ENCODE data around the gene LRRC23. TPM values are rescaled to one million over a fixed set of nuclear protein-coding genes. Genes with fewer than 3 reads are reported as not detected.

LRRC23 gene
- total and polyA plus RNA-seq, 2 of the 13 experiments (the other 11 are each of a cell fraction or from before 2014, with no cell fraction given) = 6.0 to 7.8 TPM

GRCh38 chr12:6855322-6855721 is 49.3 kb upstream of the LRRC23 start:
- no peak for DNase-seq (ENCODE audit: low spot score)

More at GRCh38 chr12:6855322-6855721, 49.3 kb upstream of the LRRC23 start:
- peaks cover 28% of the 10 kb centered on the region for H3K79me2 ChIP-seq (ENCODE audit: insufficient read depth, low read length)
- TF ChIP-seq GTF2F1 (IDR thresholded peaks at IDR 0.05; ENCODE audit: low read length) (no peak), ELF1 (CRISPR knock-in tag; IDR thresholded peaks at IDR 0.05) (no peak), ZNF83 (CRISPR knock-in tag; IDR thresholded peaks at IDR 0.05; ENCODE audit: borderline replicate concordance) (no peak), ZNF770 (CRISPR knock-in tag; IDR thresholded peaks at IDR 0.05) (no peak), HNF1B (CRISPR knock-in tag; IDR thresholded peaks at IDR 0.05) (no peak), E2F2 (CRISPR knock-in tag; IDR thresholded peaks at IDR 0.05; ENCODE audit: borderline replicate concordance) (no peak), ZNF205 (CRISPR knock-in tag; IDR thresholded peaks at IDR 0.05) (no peak), NBN (conservative IDR thresholded peaks at IDR 0.05) (no peak), ZC3H13 (CRISPR knock-in tag; IDR thresholded peaks at IDR 0.05) (no peak), ZNF30 (CRISPR knock-in tag; IDR thresholded peaks at IDR 0.05) (no peak), ZFX (CRISPR knock-in tag; IDR thresholded peaks at IDR 0.05; ENCODE audit: low read depth) (no peak), MAFF (IDR thresholded peaks at IDR 0.05; ENCODE audit: low read depth, low read length) (no peak), ZNF362 (CRISPR knock-in tag; IDR thresholded peaks at IDR 0.05; ENCODE audit: borderline replicate concordance) (no peak), ZNF232 (CRISPR knock-in tag; IDR thresholded peaks at IDR 0.05; ENCODE audit: borderline replicate concordance) (no peak), THAP8 (CRISPR knock-in tag; IDR thresholded peaks at IDR 0.05; ENCODE audit: borderline replicate concordance) (no peak), TBL1XR1 (IDR thresholded peaks at IDR 0.05; ENCODE audit: borderline replicate concordance, low read length, partially characterized antibody) (no peak), ZNF274 (CRISPR knock-in tag; IDR thresholded peaks at IDR 0.05) (no peak)
- H3K4me3 ChIP-seq (replicated peaks in 1 of 3; ENCODE audit: insufficient read depth in 1 of 3, low read depth in 2 of 3, low read length in 3 of 3) = no peak overlapping the region
- ATAC-seq (no peak), FAIRE-seq (no peak)
- ChIA-PET CTCF (ENCODE audit: low intra/inter-chr PET ratio, low total read pairs) (no interaction called here), POLR2A (interaction anchor here (0.9 to 5.2 kb wide), 2 partner anchors 12 to 18 kb away, joined by 3 to 132 read pairs; partner anchors contain the start of genes SPSB2 and TPI1)
- WGBS (ENCODE audit: low lambda C conversion rate) = 95% methylated on average over 14 of the region's 14 CpGs
- BruUV-seq (replicated peaks) = no TSS peak
- no peak overlapping the region for H2AFZ ChIP-seq (ENCODE audit: low read length)
- H4K20me1 ChIP-seq (ENCODE audit: insufficient read depth, low read length) = no peaks in the 10 kb centered on the region; the same call in 1 of the 2 replicates
- H3K36me3 ChIP-seq (replicated peaks in 1 of 2; ENCODE audit: control insufficient read depth in 1 of 2, insufficient read depth in 2 of 2, low read length in 2 of 2) = peaks cover 23 to 52% of the 10 kb centered on the region in 2 experiments
- no peaks in the 10 kb centered on the region for H3K9me3 ChIP-seq (ENCODE audit: low read length)
- intact Hi-C loops (cut with micrococcal nuclease; ENCODE audit: unreplicated experiment) = no loop called here
- H3K9ac ChIP-seq (ENCODE audit: insufficient read depth, low read depth, low read length) = no peak overlapping the region
- peaks cover 22% of the 10 kb centered on the region for H3K4me1 ChIP-seq (ENCODE audit: insufficient read depth, low read length)
- H3K27ac ChIP-seq (ENCODE audit: extremely low read length, insufficient read depth, low read length) = no peak overlapping the region
- in situ Hi-C loops (cut with HindIII; ENCODE audit: extremely low pct_ligation_motif_present, low pct_unique_long_range_greater_than_20kb) = no loop called here
- H3K27me3 ChIP-seq (ENCODE audit: control insufficient read depth in 1 of 2, insufficient read depth in 2 of 2, low read length in 2 of 2) = no peaks in the 10 kb centered on the region
- no peak overlapping the region for H3K4me2 ChIP-seq (ENCODE audit: low read depth, low read length)
